ENCODE results near the gene GLG1.

Gene GLG1

GRCh38 chr16:74611721-74612120 lies 4.8 kb upstream of the GLG1 start:
- TF ChIP-seq ARNTL (CRISPR knock-in tag; IDR thresholded peaks at IDR 0.05; ENCODE audit: borderline replicate concordance, low read depth), result no peak
- TF ChIP-seq ZNF70 (CRISPR knock-in tag; IDR thresholded peaks at IDR 0.05), result no peak
- no peak for TF ChIP-seq ISL1 (CRISPR knock-in tag; IDR thresholded peaks at IDR 0.05)
- TF ChIP-seq BACH2 (CRISPR knock-in tag; IDR thresholded peaks at IDR 0.05; ENCODE audit: borderline replicate concordance), result no peak
- no peak for TF ChIP-seq PPARA (CRISPR knock-in tag; IDR thresholded peaks at IDR 0.05; ENCODE audit: borderline replicate concordance)
- no peak for TF ChIP-seq TSHZ2 (CRISPR knock-in tag; IDR thresholded peaks at IDR 0.05)
- no peak for TF ChIP-seq RARB (CRISPR knock-in tag; IDR thresholded peaks at IDR 0.05)
- TF ChIP-seq TOX (CRISPR knock-in tag; IDR thresholded peaks at IDR 0.05; ENCODE audit: borderline replicate concordance), result no peak
- TF ChIP-seq, protein P1, sequence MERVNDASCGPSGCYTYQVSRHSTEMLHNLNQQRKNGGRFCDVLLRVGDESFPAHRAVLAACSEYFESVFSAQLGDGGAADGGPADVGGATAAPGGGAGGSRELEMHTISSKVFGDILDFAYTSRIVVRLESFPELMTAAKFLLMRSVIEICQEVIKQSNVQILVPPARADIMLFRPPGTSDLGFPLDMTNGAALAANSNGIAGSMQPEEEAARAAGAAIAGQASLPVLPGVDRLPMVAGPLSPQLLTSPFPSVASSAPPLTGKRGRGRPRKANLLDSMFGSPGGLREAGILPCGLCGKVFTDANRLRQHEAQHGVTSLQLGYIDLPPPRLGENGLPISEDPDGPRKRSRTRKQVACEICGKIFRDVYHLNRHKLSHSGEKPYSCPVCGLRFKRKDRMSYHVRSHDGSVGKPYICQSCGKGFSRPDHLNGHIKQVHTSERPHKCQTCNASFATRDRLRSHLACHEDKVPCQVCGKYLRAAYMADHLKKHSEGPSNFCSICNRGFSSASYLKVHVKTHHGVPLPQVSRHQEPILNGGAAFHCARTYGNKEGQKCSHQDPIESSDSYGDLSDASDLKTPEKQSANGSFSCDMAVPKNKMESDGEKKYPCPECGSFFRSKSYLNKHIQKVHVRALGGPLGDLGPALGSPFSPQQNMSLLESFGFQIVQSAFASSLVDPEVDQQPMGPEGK (CRISPR knock-in tag; IDR thresholded peaks at IDR 0.05; ENCODE audit: borderline replicate concordance), result no peak
- TF ChIP-seq OSR1 (CRISPR knock-in tag; IDR thresholded peaks at IDR 0.05), result no peak
- TF ChIP-seq ZFP30 (CRISPR knock-in tag; IDR thresholded peaks at IDR 0.05), result no peak
- no peak for TF ChIP-seq ZNF565 (CRISPR knock-in tag; conservative IDR thresholded peaks at IDR 0.05; ENCODE audit: low read depth)
- no peak for TF ChIP-seq ZC3H10 (CRISPR knock-in tag; IDR thresholded peaks at IDR 0.05)
- no peak for TF ChIP-seq TCF4 (CRISPR knock-in tag; IDR thresholded peaks at IDR 0.05; ENCODE audit: borderline replicate concordance)
- TF ChIP-seq GLIS3 (CRISPR knock-in tag; IDR thresholded peaks at IDR 0.05), result no peak
- no peak for TF ChIP-seq CSDC2 (CRISPR knock-in tag; IDR thresholded peaks at IDR 0.05)
- no peak for TF ChIP-seq ESRRG (CRISPR knock-in tag; IDR thresholded peaks at IDR 0.05)
- TF ChIP-seq ZNF8 (CRISPR knock-in tag; IDR thresholded peaks at IDR 0.05), result no peak
- TF ChIP-seq, protein P2, sequence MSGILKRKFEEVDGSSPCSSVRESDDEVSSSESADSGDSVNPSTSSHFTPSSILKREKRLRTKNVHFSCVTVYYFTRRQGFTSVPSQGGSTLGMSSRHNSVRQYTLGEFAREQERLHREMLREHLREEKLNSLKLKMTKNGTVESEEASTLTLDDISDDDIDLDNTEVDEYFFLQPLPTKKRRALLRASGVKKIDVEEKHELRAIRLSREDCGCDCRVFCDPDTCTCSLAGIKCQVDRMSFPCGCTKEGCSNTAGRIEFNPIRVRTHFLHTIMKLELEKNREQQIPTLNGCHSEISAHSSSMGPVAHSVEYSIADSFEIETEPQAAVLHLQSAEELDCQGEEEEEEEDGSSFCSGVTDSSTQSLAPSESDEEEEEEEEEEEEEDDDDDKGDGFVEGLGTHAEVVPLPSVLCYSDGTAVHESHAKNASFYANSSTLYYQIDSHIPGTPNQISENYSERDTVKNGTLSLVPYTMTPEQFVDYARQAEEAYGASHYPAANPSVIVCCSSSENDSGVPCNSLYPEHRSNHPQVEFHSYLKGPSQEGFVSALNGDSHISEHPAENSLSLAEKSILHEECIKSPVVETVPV (CRISPR knock-in tag; IDR thresholded peaks at IDR 0.05), result no peak
- no peak for TF ChIP-seq SNAI2 (CRISPR knock-in tag; IDR thresholded peaks at IDR 0.05)
- ATAC-seq, result peak; percentile 8; the same call in 2 of the 3 replicates

- no peak for ATAC-seq
- TF ChIP-seq PPARA (CRISPR knock-in tag; IDR thresholded peaks at IDR 0.05; ENCODE audit: borderline replicate concordance) (no peak), SNAI2 (CRISPR knock-in tag; IDR thresholded peaks at IDR 0.05) (no peak), ZNF8 (CRISPR knock-in tag; IDR thresholded peaks at IDR 0.05) (no peak), ARNTL (CRISPR knock-in tag; IDR thresholded peaks at IDR 0.05; ENCODE audit: borderline replicate concordance, low read depth) (no peak), ZNF70 (CRISPR knock-in tag; IDR thresholded peaks at IDR 0.05) (no peak), ZFP3 (CRISPR knock-in tag; IDR thresholded peaks at IDR 0.05) (no peak), RARB (CRISPR knock-in tag; IDR thresholded peaks at IDR 0.05) (no peak), OSR1 (CRISPR knock-in tag; IDR thresholded peaks at IDR 0.05) (no peak), ZC3H10 (CRISPR knock-in tag; IDR thresholded peaks at IDR 0.05) (no peak), TCF4 (CRISPR knock-in tag; IDR thresholded peaks at IDR 0.05; ENCODE audit: borderline replicate concordance) (no peak)
Measured at GRCh38 chr16:74608944-74609343, 2.0 kb upstream of the GLG1 start.

GRCh38 chr16:74608381-74608780 lies 1.5 kb upstream of the GLG1 start:
- TF ChIP-seq PPARA (CRISPR knock-in tag; IDR thresholded peaks at IDR 0.05; ENCODE audit: borderline replicate concordance) (no peak), SNAI2 (CRISPR knock-in tag; IDR thresholded peaks at IDR 0.05) (no peak), CREB5 (CRISPR knock-in tag; IDR thresholded peaks at IDR 0.05; ENCODE audit: low read depth) (no peak), RARB (CRISPR knock-in tag; IDR thresholded peaks at IDR 0.05) (no peak)
- TF ChIP-seq, protein P2 (CRISPR knock-in tag; IDR thresholded peaks at IDR 0.05), result no peak
- no peak for ATAC-seq

Data from SK-N-SH treated with all-trans-retinoic acid at 6 μM for 48 hours (cell line).